Measurements from ENCODE around the gene CST7.

Gene CST7

DNA sequence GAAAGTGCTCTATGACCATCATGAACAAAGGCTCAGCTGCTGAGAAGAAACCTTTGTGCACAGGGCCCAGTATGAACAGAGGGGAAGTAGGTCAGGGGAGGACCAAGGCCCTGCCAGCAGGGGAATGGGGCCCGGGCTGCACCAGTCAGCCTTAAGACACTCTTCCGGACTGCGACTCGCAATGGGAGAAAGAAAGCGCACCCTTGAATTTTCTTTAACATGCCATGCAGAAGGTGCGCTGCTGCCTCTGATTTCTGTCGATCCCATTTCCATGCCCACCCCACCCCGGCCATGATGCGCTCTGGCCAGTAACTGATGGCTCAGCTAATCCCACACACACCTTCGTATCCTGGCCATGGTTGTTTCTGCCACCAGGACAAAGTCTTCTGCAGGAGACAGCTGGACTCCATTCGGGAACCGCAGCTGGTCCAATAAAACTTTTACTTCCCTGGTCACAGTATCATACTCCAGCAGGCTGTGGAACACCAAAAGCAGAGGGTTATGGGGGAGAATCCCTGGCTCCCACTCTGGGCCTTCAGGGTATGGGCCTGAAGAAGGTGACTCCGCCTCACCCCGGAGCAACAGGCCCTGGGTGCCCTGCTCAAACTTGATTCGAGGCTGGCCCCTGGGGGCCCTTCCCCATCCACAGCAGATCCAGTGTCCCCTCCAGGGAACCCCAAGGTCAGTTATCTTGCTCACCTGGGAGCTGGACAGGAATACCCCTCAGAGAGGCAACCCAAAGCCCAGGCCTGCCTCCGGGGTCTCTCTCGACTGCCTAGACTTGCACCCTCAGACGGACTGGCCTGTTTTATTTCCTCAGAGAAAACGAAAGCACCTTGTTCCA is 20.3 kb downstream of the CST7 start:
- Histone ChIP-seq H3K9me2 (ENCODE audit: low read depth, low read length) (no peaks in the 10 kb centered on the region), H3F3A (ENCODE audit: insufficient read depth, low read length) (no peaks in the 10 kb centered on the region), H2AFZ (ENCODE audit: low read length) (no peak overlapping the region), H3K27me3 (ENCODE audit: insufficient read depth, low read length) (no peaks in the 10 kb centered on the region), H3K27ac (ENCODE audit: low read depth, low read length, poor library complexity, severe bottlenecking) (no peak overlapping the region), H3K4me1 (ENCODE audit: insufficient read depth, low read length, severe bottlenecking) (no peaks in the 10 kb centered on the region), H3K4me2 (ENCODE audit: low read length) (no peak overlapping the region), H3K79me2 (ENCODE audit: insufficient read depth, low read length) (no peaks in the 10 kb centered on the region), H4K20me1 (ENCODE audit: insufficient read depth, low read length) (no peaks in the 10 kb centered on the region), H3K4me3 (ENCODE audit: low read depth, low read length, poor library complexity, severe bottlenecking) (no peak overlapping the region), H3K9ac (ENCODE audit: low read length) (no peak overlapping the region), H3K9me3 (ENCODE audit: low read length) (no peaks in the 10 kb centered on the region), H3K36me3 (ENCODE audit: insufficient read depth, low read length) (peaks cover 62% of the 10 kb centered on the region)
- TF ChIP-seq, protein P1, sequence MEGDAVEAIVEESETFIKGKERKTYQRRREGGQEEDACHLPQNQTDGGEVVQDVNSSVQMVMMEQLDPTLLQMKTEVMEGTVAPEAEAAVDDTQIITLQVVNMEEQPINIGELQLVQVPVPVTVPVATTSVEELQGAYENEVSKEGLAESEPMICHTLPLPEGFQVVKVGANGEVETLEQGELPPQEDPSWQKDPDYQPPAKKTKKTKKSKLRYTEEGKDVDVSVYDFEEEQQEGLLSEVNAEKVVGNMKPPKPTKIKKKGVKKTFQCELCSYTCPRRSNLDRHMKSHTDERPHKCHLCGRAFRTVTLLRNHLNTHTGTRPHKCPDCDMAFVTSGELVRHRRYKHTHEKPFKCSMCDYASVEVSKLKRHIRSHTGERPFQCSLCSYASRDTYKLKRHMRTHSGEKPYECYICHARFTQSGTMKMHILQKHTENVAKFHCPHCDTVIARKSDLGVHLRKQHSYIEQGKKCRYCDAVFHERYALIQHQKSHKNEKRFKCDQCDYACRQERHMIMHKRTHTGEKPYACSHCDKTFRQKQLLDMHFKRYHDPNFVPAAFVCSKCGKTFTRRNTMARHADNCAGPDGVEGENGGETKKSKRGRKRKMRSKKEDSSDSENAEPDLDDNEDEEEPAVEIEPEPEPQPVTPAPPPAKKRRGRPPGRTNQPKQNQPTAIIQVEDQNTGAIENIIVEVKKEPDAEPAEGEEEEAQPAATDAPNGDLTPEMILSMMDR (IDR thresholded peaks at IDR 0.05; ENCODE audit: low read length), result no peak
- no peak for TF ChIP-seq EZH2 (IDR thresholded peaks at IDR 0.05; ENCODE audit: borderline replicate concordance, low read length)

GRCh38 chr20:24970030-24970553 is 21.0 kb downstream of the CST7 start:
- Histone ChIP-seq H3K9me3 (ENCODE audit: low read length) (no peaks in the 10 kb centered on the region; the same call in 1 of the 2 replicates), H2AFZ (ENCODE audit: low read length) (no peak overlapping the region), H3K27me3 (ENCODE audit: insufficient read depth, low read length) (no peaks in the 10 kb centered on the region), H4K20me1 (ENCODE audit: insufficient read depth, low read length) (no peaks in the 10 kb centered on the region), H3F3A (ENCODE audit: insufficient read depth, low read length) (no peaks in the 10 kb centered on the region), H3K36me3 (ENCODE audit: insufficient read depth, low read length) (peaks cover 62% of the 10 kb centered on the region), H3K4me2 (ENCODE audit: low read length) (no peak overlapping the region), H3K4me1 (ENCODE audit: insufficient read depth, low read length, severe bottlenecking) (no peaks in the 10 kb centered on the region), H3K79me2 (ENCODE audit: insufficient read depth, low read length) (no peaks in the 10 kb centered on the region), H3K9ac (ENCODE audit: low read length) (no peak overlapping the region), H3K27ac (ENCODE audit: low read depth, low read length, poor library complexity, severe bottlenecking) (no peak overlapping the region), H3K9me2 (ENCODE audit: low read depth, low read length) (no peaks in the 10 kb centered on the region), H3K4me3 (ENCODE audit: low read depth, low read length, poor library complexity, severe bottlenecking) (no peak overlapping the region)
- TF ChIP-seq EZH2 (IDR thresholded peaks at IDR 0.05; ENCODE audit: borderline replicate concordance, low read length), result no peak
- TF ChIP-seq, protein P1 (IDR thresholded peaks at IDR 0.05; ENCODE audit: low read length), result no peak

DNA sequence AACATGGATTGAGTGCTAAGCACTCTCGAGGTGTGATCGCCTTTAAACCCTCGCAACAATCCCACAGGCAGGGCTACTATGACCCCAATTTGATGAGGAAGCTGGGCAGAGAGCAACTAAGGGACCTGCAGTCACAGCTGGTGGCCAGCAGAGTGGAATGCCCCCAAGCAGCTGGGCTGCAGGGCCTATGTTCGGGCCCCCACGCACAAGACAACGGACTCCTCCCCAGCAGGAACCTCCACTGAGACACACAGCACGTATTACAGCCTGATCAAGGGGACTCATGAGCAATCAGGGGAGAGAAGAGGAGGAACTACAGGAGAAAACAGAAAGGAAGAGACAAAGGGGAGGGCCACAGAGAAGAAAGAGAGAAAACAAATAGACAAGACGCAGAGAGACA is 21.7 kb downstream of the CST7 start:
- TF ChIP-seq, protein P1 (IDR thresholded peaks at IDR 0.05; ENCODE audit: low read length), result no peak
- Histone ChIP-seq H3K9me2 (ENCODE audit: low read depth, low read length) (no peaks in the 10 kb centered on the region), H3F3A (ENCODE audit: insufficient read depth, low read length) (no peaks in the 10 kb centered on the region), H4K20me1 (ENCODE audit: insufficient read depth, low read length) (no peaks in the 10 kb centered on the region), H2AFZ (ENCODE audit: low read length) (no peak overlapping the region), H3K9ac (ENCODE audit: low read length) (no peak overlapping the region), H3K79me2 (ENCODE audit: insufficient read depth, low read length) (no peaks in the 10 kb centered on the region), H3K9me3 (ENCODE audit: low read length) (no peaks in the 10 kb centered on the region; the same call in 1 of the 2 replicates), H3K36me3 (ENCODE audit: insufficient read depth, low read length) (peaks cover 63% of the 10 kb centered on the region), H3K27ac (ENCODE audit: low read depth, low read length, poor library complexity, severe bottlenecking) (no peak overlapping the region), H3K4me1 (ENCODE audit: insufficient read depth, low read length, severe bottlenecking) (no peaks in the 10 kb centered on the region), H3K4me2 (ENCODE audit: low read length) (no peak overlapping the region), H3K27me3 (ENCODE audit: insufficient read depth, low read length) (no peaks in the 10 kb centered on the region), H3K4me3 (ENCODE audit: low read depth, low read length, poor library complexity, severe bottlenecking) (no peak overlapping the region)
